Peyer's patch (tissue), 4 donors: ENCODE results near the gene WWOX. TPM values are rescaled to one million over a fixed set of nuclear protein-coding genes. Genes with fewer than 3 reads are reported as not detected.

ENCODE experiments used
- DNase-seq, 3 donors: peaks; one replicate each; pipeline ENCODE4 v3.0.0-alpha.2; 2017 to 2019
- H3K27ac ChIP-seq, 4 donors: fragments of 200-600 bp; sonication (generic); one replicate each; pipeline ENCODE4 v1.5.1; 2016 to 2019
- H3K27me3 ChIP-seq, 2 donors: fragments of 200-600 bp; sonication (generic); one replicate each; pipeline ENCODE4 v1.5.1; 2019
- H3K36me3 ChIP-seq, 3 donors: fragments of 200-600 bp; sonication (generic); one replicate each; pipeline ENCODE4 v1.5.1; 2016 to 2019
- H3K4me1 ChIP-seq, 4 donors: fragments of 200-600 bp; sonication (generic); one replicate each; pipeline ENCODE4 v1.5.1; 2016 to 2019
- H3K4me3 ChIP-seq, 4 donors: fragments of 200-600 bp; sonication (generic); 1 replicate in 3 of 4; 2 replicates in 1 of 4; pipeline ENCODE4 v1.5.1; 2016 to 2019; ENCODE audit warnings: mild to moderate bottlenecking in 1 of 4
- H3K9me3 ChIP-seq, 4 donors: fragments of 200-600 bp; sonication (generic); one replicate each; pipeline ENCODE4 v1.5.1; 2016 to 2019; ENCODE audit warnings: mild to moderate bottlenecking in 1 of 4
- POLR2A ChIP-seq, 2 donors: fragments of 450-650 bp; IDR thresholded peaks; one replicate each; pipeline ENCODE4 v1.5.1; 2017; ENCODE audit warnings: antibody characterized with exemption in 2 of 2, mild to moderate bottlenecking in 2 of 2, moderate library complexity in 2 of 2
- total RNA-seq, 4 donors: library from RNA; depleted of rRNA; stranded (reverse); fragments of >200 nt; gene quantifications; one replicate each; pipeline ENCODE4 v1.1.0, GENCODE V29; 2016
- TF ChIP-seq, protein P1 (sequence below), 6 experiments: fragments of 450-650 bp in 4 of 6; fragments of 200-600 bp in 2 of 6; sonication (generic) in 1 of 6; IDR thresholded peaks; one replicate each; pipeline ENCODE4 v1.5.1; 2017 to 2019; ENCODE audit warnings: antibody characterized with exemption in 6 of 6, mild to moderate bottlenecking in 3 of 6, moderate library complexity in 1 of 6

The WWOX gene
- total RNA-seq, 4 donors from 2014 or later: 17.3 to 197 (median 57.5) TPM

DNA sequence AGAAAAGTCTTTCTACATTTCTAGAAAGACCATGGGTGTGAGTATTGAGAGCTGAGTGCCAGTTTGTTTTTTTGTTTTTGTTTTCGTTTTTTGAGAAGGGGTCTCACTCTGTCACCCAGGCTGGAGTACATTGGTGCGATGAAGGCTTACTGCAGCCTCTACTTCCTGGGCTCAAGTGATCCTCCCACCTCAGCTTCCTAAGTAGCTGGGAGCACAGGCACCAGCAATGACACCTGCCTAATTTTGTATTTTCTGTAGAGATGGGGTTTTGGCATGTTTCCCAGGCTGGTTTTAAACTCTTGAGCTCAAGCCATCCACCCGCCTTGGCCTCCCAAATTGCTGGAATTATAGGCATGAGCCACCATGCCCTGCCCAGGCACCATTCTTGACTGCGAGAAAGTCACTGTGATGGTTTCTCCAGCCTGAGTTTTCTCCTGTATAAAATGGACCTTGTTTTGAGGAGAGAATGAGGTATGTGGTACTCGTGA is 827.3 kb downstream of the WWOX start:
- DNase-seq: no peak

DNA sequence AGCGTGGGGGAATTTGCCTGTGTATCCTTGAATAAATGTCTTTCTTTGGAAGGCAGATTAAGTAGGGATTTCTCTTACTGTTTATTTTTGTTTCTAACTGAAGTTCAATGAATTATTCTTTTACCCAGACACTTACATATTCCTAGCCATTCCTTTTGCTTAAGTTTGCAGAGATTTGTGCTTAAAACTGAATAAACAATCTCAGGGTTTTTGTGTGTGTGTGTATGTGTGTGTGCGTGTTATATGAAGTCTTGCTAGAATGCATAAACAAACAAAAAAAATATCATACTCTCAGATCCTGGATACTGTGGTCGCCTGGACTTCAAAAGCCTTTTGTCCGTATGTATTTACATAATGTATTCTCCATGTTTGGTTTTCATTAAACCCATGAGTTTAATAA is 828.3 kb downstream of the WWOX start:
- no peak overlapping the region for H3K27ac ChIP-seq
- no peaks in the 10 kb centered on the region for H3K27me3 ChIP-seq
- no peaks in the 10 kb centered on the region for H3K36me3 ChIP-seq
- no peak overlapping the region for H3K4me3 ChIP-seq
- DNase-seq: no peak
- H3K4me1 ChIP-seq: no peaks in the 10 kb centered on the region
- no peaks in the 10 kb centered on the region for H3K9me3 ChIP-seq
- TF ChIP-seq, protein P1, sequence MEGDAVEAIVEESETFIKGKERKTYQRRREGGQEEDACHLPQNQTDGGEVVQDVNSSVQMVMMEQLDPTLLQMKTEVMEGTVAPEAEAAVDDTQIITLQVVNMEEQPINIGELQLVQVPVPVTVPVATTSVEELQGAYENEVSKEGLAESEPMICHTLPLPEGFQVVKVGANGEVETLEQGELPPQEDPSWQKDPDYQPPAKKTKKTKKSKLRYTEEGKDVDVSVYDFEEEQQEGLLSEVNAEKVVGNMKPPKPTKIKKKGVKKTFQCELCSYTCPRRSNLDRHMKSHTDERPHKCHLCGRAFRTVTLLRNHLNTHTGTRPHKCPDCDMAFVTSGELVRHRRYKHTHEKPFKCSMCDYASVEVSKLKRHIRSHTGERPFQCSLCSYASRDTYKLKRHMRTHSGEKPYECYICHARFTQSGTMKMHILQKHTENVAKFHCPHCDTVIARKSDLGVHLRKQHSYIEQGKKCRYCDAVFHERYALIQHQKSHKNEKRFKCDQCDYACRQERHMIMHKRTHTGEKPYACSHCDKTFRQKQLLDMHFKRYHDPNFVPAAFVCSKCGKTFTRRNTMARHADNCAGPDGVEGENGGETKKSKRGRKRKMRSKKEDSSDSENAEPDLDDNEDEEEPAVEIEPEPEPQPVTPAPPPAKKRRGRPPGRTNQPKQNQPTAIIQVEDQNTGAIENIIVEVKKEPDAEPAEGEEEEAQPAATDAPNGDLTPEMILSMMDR (IDR thresholded peaks at IDR 0.05): no peak
- TF ChIP-seq POLR2A (IDR thresholded peaks at IDR 0.05): no peak

More for the DNA sequence above, 827.3 kb downstream of the WWOX start:
- no peaks in the 10 kb centered on the region for H3K4me1 ChIP-seq
- no peak overlapping the region for H3K27ac ChIP-seq
- H3K4me3 ChIP-seq: no peak overlapping the region
- no peak for TF ChIP-seq POLR2A (IDR thresholded peaks at IDR 0.05)
- TF ChIP-seq, protein P1 (IDR thresholded peaks at IDR 0.05): no peak
- peaks cover 0 to 3% (median 0%) of the 10 kb centered on the region in 4 donors for H3K9me3 ChIP-seq
- H3K36me3 ChIP-seq: no peaks in the 10 kb centered on the region
- no peaks in the 10 kb centered on the region for H3K27me3 ChIP-seq

DNA sequence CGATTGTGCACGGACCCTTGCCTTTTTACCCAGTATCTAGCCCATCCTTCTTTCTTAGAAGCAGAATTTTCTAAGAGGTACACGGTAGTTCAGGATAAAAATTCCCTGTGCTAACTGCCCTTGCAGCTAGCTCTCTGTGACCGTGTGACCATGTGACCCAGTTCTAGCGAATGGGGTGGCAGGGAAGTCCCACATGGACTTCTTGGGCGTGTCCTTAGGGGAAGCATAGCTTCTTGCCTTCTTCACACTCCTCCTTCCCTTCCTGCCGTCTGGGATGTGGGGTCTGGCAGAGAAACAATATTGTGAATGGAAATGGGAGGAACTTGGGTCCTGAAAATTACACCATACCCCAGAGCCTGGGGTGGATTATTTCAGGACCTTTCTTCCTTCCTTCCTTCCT is 830.4 kb downstream of the WWOX start:
- Histone ChIP-seq H3K4me1 (no peaks in the 10 kb centered on the region), H3K27ac (no peak overlapping the region), H3K4me3 (no peak overlapping the region), H3K27me3 (no peaks in the 10 kb centered on the region), H3K36me3 (no peaks in the 10 kb centered on the region), H3K9me3 (no peaks in the 10 kb centered on the region)
- DNase-seq: no peak
- TF ChIP-seq, protein P1 (IDR thresholded peaks at IDR 0.05): no peak
- TF ChIP-seq POLR2A (IDR thresholded peaks at IDR 0.05): no peak

DNA sequence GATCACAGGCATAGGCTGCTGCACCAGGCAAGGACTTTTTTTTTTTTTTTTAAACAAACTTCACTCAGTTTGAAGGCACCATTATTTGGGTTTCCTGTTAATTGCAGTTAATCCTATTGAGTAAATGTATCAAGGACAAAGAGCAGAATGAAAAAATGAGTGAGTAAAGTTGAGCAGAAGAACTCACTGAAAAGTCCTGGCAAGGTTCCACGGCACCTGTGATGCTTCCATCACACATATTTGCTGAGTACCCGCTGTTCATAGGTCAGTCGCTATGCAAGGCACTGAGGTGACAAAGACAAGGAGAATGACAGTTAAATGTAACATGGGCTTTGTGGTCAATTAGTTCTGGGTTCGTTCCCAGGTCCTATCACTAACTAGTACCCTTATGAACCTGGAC is 831.1 kb downstream of the WWOX start:
- TF ChIP-seq POLR2A (IDR thresholded peaks at IDR 0.05): no peak
- TF ChIP-seq, protein P1 (IDR thresholded peaks at IDR 0.05): no peak
- H3K36me3 ChIP-seq: no peaks in the 10 kb centered on the region
- H3K27ac ChIP-seq: no peak overlapping the region
- no peak for DNase-seq
- no peaks in the 10 kb centered on the region for H3K9me3 ChIP-seq
- no peaks in the 10 kb centered on the region for H3K27me3 ChIP-seq
- H3K4me3 ChIP-seq: no peak overlapping the region
- H3K4me1 ChIP-seq: no peaks in the 10 kb centered on the region

DNA sequence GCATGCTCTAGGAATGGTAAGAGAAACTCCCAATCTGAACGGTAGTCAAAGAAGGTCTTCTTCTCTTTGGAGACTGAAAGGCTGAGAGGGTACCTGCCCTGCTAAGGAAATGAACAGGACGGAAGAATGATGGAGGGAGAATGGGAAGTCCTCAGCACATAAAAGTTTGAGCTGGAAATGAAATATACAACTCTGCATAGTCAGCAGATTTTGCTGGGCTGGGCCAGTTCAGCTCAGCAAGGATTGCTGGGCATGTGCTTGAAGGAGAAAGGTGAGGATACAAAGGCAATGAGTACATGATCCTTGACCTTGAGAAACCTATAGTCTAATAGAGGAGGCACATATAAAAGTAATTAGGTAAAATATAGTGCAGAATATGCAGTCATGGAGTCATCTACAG is 831.8 kb downstream of the WWOX start:
- H3K36me3 ChIP-seq: no peaks in the 10 kb centered on the region
- no peak overlapping the region for H3K4me3 ChIP-seq
- H3K27ac ChIP-seq: no peak overlapping the region
- TF ChIP-seq, protein P1 (IDR thresholded peaks at IDR 0.05): no peak
- no peak for TF ChIP-seq POLR2A (IDR thresholded peaks at IDR 0.05)
- DNase-seq: no peak
- no peaks in the 10 kb centered on the region for H3K9me3 ChIP-seq
- no peaks in the 10 kb centered on the region for H3K27me3 ChIP-seq
- H3K4me1 ChIP-seq: no peaks in the 10 kb centered on the region

DNA sequence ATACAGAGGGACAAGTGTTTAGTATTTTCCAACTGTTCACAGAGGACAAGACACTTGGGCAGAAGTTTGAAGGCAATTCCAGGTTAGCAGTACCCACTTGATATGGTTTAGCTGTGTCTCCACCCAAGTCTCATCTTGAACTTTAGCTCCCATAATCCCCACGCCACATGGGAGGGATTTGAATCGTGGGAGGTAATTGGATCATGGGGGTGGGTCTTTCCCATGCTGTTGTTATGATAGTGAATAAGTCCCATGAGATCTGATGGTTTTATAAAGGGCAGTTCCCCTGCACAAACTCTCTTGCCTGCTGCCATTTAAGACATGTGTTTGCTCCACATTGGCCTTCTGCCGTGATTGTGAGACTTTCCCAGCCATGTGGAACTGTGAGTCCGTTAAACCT is 832.2 kb downstream of the WWOX start:
- no peak overlapping the region for H3K27ac ChIP-seq
- TF ChIP-seq, protein P1 (IDR thresholded peaks at IDR 0.05): no peak
- no peaks in the 10 kb centered on the region for H3K9me3 ChIP-seq

More for the DNA sequence above, 832.2 kb downstream of the WWOX start:
- no peaks in the 10 kb centered on the region for H3K36me3 ChIP-seq
- no peaks in the 10 kb centered on the region for H3K27me3 ChIP-seq
- no peak for DNase-seq
- H3K4me3 ChIP-seq: no peak overlapping the region
- no peaks in the 10 kb centered on the region for H3K4me1 ChIP-seq
